Spleen (tissue), 11 donors: ENCODE measurements around the gene CALCB. TPM values are rescaled to one million over a fixed set of nuclear protein-coding genes. Genes with fewer than 3 reads are reported as not detected.

Experiments used
- DNase-seq: peaks from one replicate; pipeline ENCODE4 v3.0.0-alpha.2; 2020
- H3K27ac ChIP-seq, 8 donors: fragments of 200-600 bp; sonication (generic) in 7 of 8; 1 replicate in 4 of 8; 2 replicates in 4 of 8; pipeline versions ENCODE4 v1.5.0 to v1.8.0; 2016 to 2021; ENCODE audit warnings: inconsistent platforms in 4 of 8, mild to moderate bottlenecking in 4 of 8, moderate library complexity in 1 of 8
- H3K27me3 ChIP-seq, 7 donors: fragments of 200-600 bp; sonication (generic) in 6 of 7; replicated peaks in 1 of 7; 1 replicate in 4 of 7; 2 replicates in 3 of 7; pipeline versions ENCODE4 v1.5.0 to v1.8.0; 2016 to 2021; ENCODE audit warnings: inconsistent platforms in 3 of 7, mild to moderate bottlenecking in 1 of 7
- H3K36me3 ChIP-seq, 6 donors: fragments of 200-600 bp; sonication (generic) in 5 of 6; 1 replicate in 4 of 6; 2 replicates in 2 of 6; pipeline versions ENCODE4 v1.5.0 to v1.8.0; 2016 to 2021; ENCODE audit warnings: inconsistent platforms in 2 of 6
- H3K4me1 ChIP-seq, 6 donors: fragments of 200-600 bp; sonication (generic) in 5 of 6; 1 replicate in 3 of 6; 2 replicates in 3 of 6; pipeline versions ENCODE4 v1.5.0 to v1.8.0; 2016 to 2021; ENCODE audit warnings: inconsistent platforms in 3 of 6
- H3K4me3 ChIP-seq, 8 donors: fragments of 200-600 bp; sonication (generic) in 7 of 8; 1 replicate in 4 of 8; 2 replicates in 4 of 8; pipeline versions ENCODE4 v1.5.0 to v1.8.0; 2016 to 2021; ENCODE audit warnings: inconsistent platforms in 4 of 8, mild to moderate bottlenecking in 4 of 8, moderate library complexity in 2 of 8
- H3K9me3 ChIP-seq, 8 donors: fragments of 200-600 bp; sonication (generic) in 7 of 8; 1 replicate in 4 of 8; 2 replicates in 4 of 8; pipeline versions ENCODE4 v1.5.0 to v1.8.0; 2016 to 2021; ENCODE audit warnings: inconsistent platforms in 4 of 8
- CTCF ChIP-seq, 11 experiments: fragments of 200-600 bp in 7 of 11; fragments of 450-650 bp in 4 of 11; sonication (generic) in 4 of 11; IDR thresholded peaks in 8 of 11; conservative IDR thresholded peaks in 3 of 11; 1 replicate in 7 of 11; 2 replicates in 4 of 11; pipeline versions ENCODE4 v1.4.0 to v1.8.0; 2016 to 2021; ENCODE audit warnings: antibody characterized with exemption in 11 of 11, inconsistent platforms in 4 of 11, mild to moderate bottlenecking in 1 of 11
- POLR2A ChIP-seq, 3 donors: fragments of 450-650 bp; IDR thresholded peaks; one replicate each; pipeline ENCODE4 v1.5.1; 2017; ENCODE audit warnings: antibody characterized with exemption in 3 of 3, mild to moderate bottlenecking in 1 of 3
- POLR2AphosphoS5 ChIP-seq, 3 donors: sonication (generic); formaldehyde crosslinking; IDR thresholded peaks; one replicate each; pipeline ENCODE4 v1.5.1; 2017; ENCODE audit warnings: antibody characterized with exemption in 3 of 3
- WGBS, 5 donors: extraction: QIAGEN DNeasy Blood & Tissue Kit in 3 of 5; methylation state at CpG; one replicate each; pipeline versions ENCODE4 v1.1.5 to v1.1.7; 2013 to 2018; 5-methylcytosine and 5-hydroxymethylcytosine counted together
- intact Hi-C: fragments of 100-400 bp; cut with DNase I; formaldehyde crosslinking; loops from one replicate; pipeline ENCODE4 v1.15.0; 2023; ENCODE audit warnings: low total_unique reads
- polyA plus RNA-seq, 3 donors: library from polyadenylated mRNA; stranded (reverse); fragments of 200-250 nt; gene quantifications; one replicate each; pipeline ENCODE4 v1.2.1, GENCODE V29; 2013
- total RNA-seq, 7 donors: library from RNA; depleted of rRNA in 3 of 7; stranded (reverse); fragments of >200 nt in 3 of 7; fragmentation: NEBNext Ultra II Directional in 4 of 7; extraction: Animal tissue kit (Norgen Biotek cat#: 25700) in 4 of 7; gene quantifications; one replicate each; pipeline versions ENCODE4 v1.1.0 to v1.2.1, GENCODE V29; 2016 to 2021
- donor health status: healthy with polysubstance abuse.
- donor health status: DM: no; HTN: no; CAD: no; lungs with moderate emphysema.
- donor health status: DM: no; HTN: no; CAD: no.
- donor health status: Bipolar disorder and iron deficiency.
- donor health status: healthy.
- donor health status: DM: no; HTN: no; CAD: no.
- donor health status: DM: yes; HTN: yes; CAD: no.

The CALCB gene
- total and polyA plus RNA-seq, 10 donors: 0.03 to 1.2 (median 0.41) TPM; not detected in 2

DNA sequence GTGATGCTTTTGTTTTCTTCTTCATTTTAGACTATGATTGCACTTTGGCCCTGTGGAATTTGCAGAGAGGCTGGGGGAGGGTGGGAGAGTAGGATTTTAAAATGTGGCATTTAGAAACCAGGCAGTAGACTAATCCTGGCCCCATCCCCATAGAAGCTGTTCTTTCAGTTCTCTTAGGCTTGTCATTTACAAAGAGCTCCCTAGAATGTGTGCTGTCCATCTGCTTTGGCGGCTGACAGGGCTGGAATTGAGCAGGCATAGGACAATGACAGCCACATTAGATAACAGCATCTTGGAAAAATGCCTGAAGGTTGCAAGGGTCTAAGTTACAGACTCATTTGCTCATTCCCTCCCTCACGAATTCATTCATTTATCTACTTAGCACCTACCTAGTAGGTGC, 51.1 kb downstream of the CALCB start:
- DNase-seq: no peak
- H3K4me1 ChIP-seq: no peaks in the 10 kb centered on the region
- H3K27ac ChIP-seq: no peak overlapping the region
- no peak overlapping the region for H3K4me3 ChIP-seq
- WGBS, 5 donors: 69 to 84% (median 75%) methylated on average over 2 of the region's 2 CpGs
- peaks cover 0 to 16% (median 0%) of the 10 kb centered on the region in 7 donors for H3K27me3 ChIP-seq
- TF ChIP-seq POLR2A (IDR thresholded peaks at IDR 0.05) (no peak), POLR2AphosphoS5 (IDR thresholded peaks at IDR 0.05) (no peak), CTCF (IDR thresholded peaks at IDR 0.05 in 8 of 11, conservative IDR thresholded peaks at IDR 0.05 in 3 of 11) (no peak)
- intact Hi-C loops: no loop called here
- H3K36me3 ChIP-seq: no peaks in the 10 kb centered on the region
- H3K9me3 ChIP-seq: no peaks in the 10 kb centered on the region

DNA sequence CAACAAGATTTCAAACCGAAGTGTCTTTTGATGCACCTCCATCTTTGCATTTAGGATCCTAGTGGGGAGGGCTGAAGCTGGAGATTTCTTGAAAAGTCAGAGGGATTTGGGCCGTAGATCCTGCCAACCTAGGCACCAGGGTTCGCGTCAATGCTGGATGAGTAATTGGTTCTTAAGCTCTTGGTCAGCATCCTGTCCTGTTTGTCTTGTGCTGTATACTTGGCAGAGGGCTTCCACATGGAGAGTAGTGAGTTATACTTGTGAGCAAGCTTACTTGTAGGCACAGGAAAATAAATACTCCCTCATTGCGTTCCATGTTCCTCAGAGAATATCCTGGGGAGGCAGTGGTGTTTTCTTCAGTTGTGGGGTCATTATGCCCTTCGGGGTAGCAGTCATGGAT, 53.9 kb downstream of the CALCB start:
- 85 to 87% (median 87%) methylated on average over 6 of the region's 6 CpGs for WGBS, 5 donors
- H3K27me3 ChIP-seq: peaks cover 0 to 15% (median 0%) of the 10 kb centered on the region in 7 donors
- no peak overlapping the region for H3K4me3 ChIP-seq
- TF ChIP-seq POLR2A (IDR thresholded peaks at IDR 0.05) (no peak), POLR2AphosphoS5 (IDR thresholded peaks at IDR 0.05) (no peak), CTCF (IDR thresholded peaks at IDR 0.05 in 8 of 11, conservative IDR thresholded peaks at IDR 0.05 in 3 of 11) (no peak)
- no peaks in the 10 kb centered on the region for H3K9me3 ChIP-seq
- no peak overlapping the region for H3K27ac ChIP-seq
- intact Hi-C loops: no loop called here
- H3K4me1 ChIP-seq: no peaks in the 10 kb centered on the region
- no peak for DNase-seq
- H3K36me3 ChIP-seq: no peaks in the 10 kb centered on the region

Other genes with a start within 250 kb of the CALCB start
- 10 to 100 TPM in 6 of 7 donors, 1 to 10 TPM in 1; 9.6 to 30.3 (median 15.6) TPM for gene CYP2R1, start 181.4 kb upstream of the CALCB start, total RNA-seq
- gene CYP2R1, start 181.4 kb upstream of the CALCB start, polyA plus RNA-seq: 10 to 100 TPM; 23.5 to 45.0 (median 32.7) TPM
- gene CALCA, start 101.2 kb upstream of the CALCB start, total RNA-seq: 1 to 10 TPM in 3 of 7 donors, under 1 TPM in 1, not detected in 3; 0.57 to 5.4 (median 1.4) TPM
- 1 to 10 TPM in 1 of 3 donors, under 1 TPM in 2; 0.26 to 2.2 (median 0.42) TPM for gene CALCA, start 101.2 kb upstream of the CALCB start, polyA plus RNA-seq
- gene INSC, start 41.3 kb downstream of the CALCB start, total RNA-seq: 1 to 10 TPM in 2 of 7 donors, under 1 TPM in 3, not detected in 2; 0.27 to 1.8 (median 0.77) TPM
- under 1 TPM; 0.04 to 0.19 (median 0.15) TPM for gene INSC, start 41.3 kb downstream of the CALCB start, polyA plus RNA-seq